Renal cortex interstitium (tissue), 11 donors: ENCODE data around the gene EVA1C. TPM values are rescaled to one million over a fixed set of nuclear protein-coding genes. Genes with fewer than 3 reads are reported as not detected.
A peak's percentile ranks its signal among the peaks of the same experiment; 100 is the strongest.
"Not testable (repeated sequence)": the region's sequence is repeated elsewhere in the genome, so short reads cannot be mapped to it uniquely, and the experiment has no call there.

Experiments
- DNase-seq, 11 donors: peaks; one replicate each; pipeline ENCODE4 v3.0.0-alpha.2; 2013; ENCODE audit warnings: low read depth in 9 of 11, low spot score in 4 of 11; ENCODE audit errors: extremely low read depth in 1 of 11
- polyA plus RNA-seq, 3 donors: library from polyadenylated mRNA; unstranded; fragments of 120-200 nt; gene quantifications; one replicate each; pipeline ENCODE4 v1.2.1, GENCODE V29; 2013; ENCODE audit not compliant: insufficient read length in 3 of 3

EVA1C gene
- polyA plus RNA-seq, 3 donors: 2.2 to 5.0 (median 3.6) TPM

- no peak for DNase-seq
These were observed 26.2 kb upstream of the EVA1C start for GRCh38 chr21:32386195-32386870.

GRCh38 chr21:32387151-32387550 lies 25.4 kb upstream of the EVA1C start:
- no peak for DNase-seq

- no peak for DNase-seq
These were observed 24.2 kb upstream of the EVA1C start for GRCh38 chr21:32388306-32388705.

GRCh38 chr21:32389337-32390015 lies 23.0 kb upstream of the EVA1C start:
- no peak for DNase-seq

- not testable (repeated sequence) for DNase-seq
These were observed 21.8 kb upstream of the EVA1C start for GRCh38 chr21:32390537-32391224.

DNA sequence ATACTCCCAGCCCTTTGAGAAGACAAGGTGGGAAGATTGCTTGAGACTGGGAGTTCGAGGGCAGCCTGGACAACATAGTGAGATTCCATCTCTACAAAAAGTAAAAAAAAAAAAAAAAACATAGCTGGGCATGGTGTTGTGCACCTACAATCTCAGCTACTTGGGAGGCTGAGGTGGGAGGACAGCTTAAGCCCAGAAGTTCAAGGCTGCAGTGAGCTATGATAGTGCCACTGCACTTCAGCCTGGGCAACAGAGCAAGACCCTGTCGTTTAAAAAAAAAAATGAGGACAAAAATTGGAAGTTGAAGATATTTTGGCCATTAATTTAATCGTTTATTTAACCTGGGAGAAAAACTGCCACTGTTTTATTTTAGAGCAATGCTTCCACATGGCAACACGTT lies 20.8 kb upstream of the EVA1C start:
- DNase-seq: no peak

DNA sequence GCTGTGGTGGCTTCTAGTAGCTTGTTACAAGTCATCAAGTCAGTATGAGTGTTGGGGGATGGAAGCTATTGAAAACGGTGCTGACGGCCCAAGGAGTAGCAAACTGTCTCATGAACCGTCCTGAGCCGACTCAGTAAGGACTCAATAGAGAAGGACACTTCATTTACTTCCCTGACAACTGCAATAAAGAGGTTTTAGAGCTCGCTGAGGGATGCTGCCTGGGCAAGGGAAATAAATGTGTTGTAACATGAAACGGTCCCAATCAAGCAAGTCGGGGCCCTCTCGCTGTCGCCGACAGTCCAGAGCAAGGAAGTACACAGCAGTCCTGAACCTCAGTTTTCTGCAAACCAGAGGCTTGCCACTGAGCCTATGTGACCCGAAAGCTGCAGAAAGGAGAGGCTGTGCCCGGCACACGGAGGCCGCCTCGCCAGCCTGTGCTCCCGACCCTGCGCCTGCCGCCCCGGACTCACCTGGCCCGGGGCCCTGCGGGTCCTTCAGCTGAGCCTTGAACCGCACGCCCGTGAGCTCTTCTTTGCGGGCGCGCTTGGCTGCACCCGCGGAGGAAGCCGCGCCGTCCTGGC lies 20.1 kb upstream of the EVA1C start:
- peak in 2 of 11 donors; percentile 3 to 8 for DNase-seq

GRCh38 chr21:32392880-32393676 lies 19.4 kb upstream of the EVA1C start, which contains the start of gene URB1:
TSS of gene URB1 (minus strand) at chr21:32393012. CDS start at chr21:32392910, 102 bp downstream.
- DNase-seq: peak; percentile 60 to 84 (median 74)

DNA sequence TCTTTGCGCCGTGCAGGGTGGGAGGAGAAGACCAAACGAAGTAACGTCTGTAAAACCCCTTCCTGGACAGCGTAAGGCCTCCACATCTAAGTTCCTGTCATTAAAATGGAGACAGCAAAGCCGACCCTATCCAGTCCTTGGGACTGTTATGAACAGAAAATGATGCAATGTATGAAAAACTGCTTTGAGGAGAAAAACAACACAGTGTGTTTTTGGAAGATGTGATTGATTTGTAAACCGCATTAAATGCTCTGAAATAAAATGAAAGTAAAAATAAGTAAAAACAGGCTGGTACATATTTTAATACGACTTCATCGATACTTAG lies 18.9 kb upstream of the EVA1C start:
- DNase-seq: no peak

- peak in 10 of 11 donors; percentile 55 to 83 (median 65) for DNase-seq
These were observed 9.2 kb upstream of the EVA1C start for GRCh38 chr21:32403201-32403777.

DNA sequence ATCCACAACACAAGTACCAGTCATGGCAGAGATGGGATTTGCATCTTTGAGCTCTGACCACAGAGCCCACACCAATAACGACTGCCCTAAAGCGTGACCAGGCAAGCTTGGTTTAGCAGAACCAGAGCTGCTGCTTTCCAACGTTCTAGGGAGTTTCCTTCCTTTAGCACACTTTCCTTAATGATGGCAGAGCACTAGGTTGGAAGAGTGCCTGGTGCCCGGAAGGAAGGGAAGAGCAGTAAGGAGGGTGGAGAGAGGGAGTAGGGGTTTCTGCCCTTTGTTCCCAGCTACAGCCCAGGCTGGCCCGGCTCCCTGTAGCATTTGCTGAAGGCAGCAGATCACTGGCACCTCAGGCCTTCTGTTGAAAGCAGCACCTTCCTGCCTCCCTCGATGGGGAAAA lies 6.1 kb upstream of the EVA1C start:
- DNase-seq: no peak

- no peak for DNase-seq
These were observed 2.2 kb upstream of the EVA1C start for GRCh38 chr21:32410291-32410690.

GRCh38 chr21:32410916-32411315 lies 1.6 kb upstream of the EVA1C start:
- DNase-seq: no peak

GRCh38 chr21:32411350-32412161 lies 950 bp upstream of the EVA1C start:
- peak in 2 of 11 donors; percentile 9 to 18 for DNase-seq

DNA sequence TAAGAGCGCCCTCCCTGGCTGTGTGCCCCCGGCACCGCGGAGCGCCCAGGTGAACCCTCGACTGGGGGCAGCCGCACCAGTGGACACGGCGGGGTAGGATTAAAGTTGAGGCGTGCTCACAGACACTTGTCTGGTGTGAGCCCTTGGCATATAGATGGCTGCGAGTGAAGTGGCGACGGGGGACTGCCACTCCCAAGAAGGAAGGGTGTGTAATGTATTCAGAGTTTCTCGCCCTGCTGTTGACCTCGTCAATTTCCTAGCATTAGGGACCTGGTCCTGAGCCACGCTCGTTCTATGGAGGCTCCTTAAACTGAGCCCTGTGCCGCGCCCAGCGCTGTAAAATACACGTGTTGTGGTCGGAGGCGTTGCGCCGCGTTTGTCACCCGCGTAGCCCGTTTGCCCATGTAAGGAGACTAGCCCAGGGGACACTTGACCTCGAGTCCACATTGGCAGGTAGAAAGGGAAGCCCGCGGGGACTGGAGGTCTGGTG lies 554 bp downstream of the EVA1C start:
- DNase-seq: peak in 1 of 11 donors; percentile 4

- DNase-seq: no peak
These were observed 1.4 kb downstream of the EVA1C start for GRCh38 chr21:32413697-32414578.
